H9 (cell line): Measurements from ENCODE around the gene SNX32. TPM values are rescaled to one million over a fixed set of nuclear protein-coding genes. Genes with fewer than 3 reads are reported as not detected.

Experiments used
- DNase-seq: peaks from one replicate; pipeline ENCODE4 v3.0.0-alpha.2; 2017
- H2AFZ ChIP-seq: one replicate; pipeline ENCODE4 v1.6.1; 2013; ENCODE audit warnings: mild to moderate bottlenecking, low read length, control low read depth, moderate library complexity
- H2AK5ac ChIP-seq: 2 replicates; pipeline ENCODE4 v1.6.1; 2013; ENCODE audit warnings: low read length, control low read depth, mixed read lengths; ENCODE audit not compliant: insufficient read length
- H2BK120ac ChIP-seq: one replicate; pipeline ENCODE4 v1.6.1; 2013; ENCODE audit warnings: low read depth, mild to moderate bottlenecking, low read length, control low read depth, inconsistent platforms; ENCODE audit not compliant: poor library complexity, severe bottlenecking
- H2BK12ac ChIP-seq: 2 replicates; pipeline ENCODE4 v1.6.1; 2013; ENCODE audit warnings: low read length, control low read depth, mixed read lengths, low read depth; ENCODE audit not compliant: insufficient read length
- H2BK15ac ChIP-seq: 2 replicates; pipeline ENCODE4 v1.6.1; 2013; ENCODE audit warnings: low read depth, low read length, control low read depth
- H2BK20ac ChIP-seq: one replicate; pipeline ENCODE4 v1.6.1; 2013; ENCODE audit warnings: low read depth, mild to moderate bottlenecking, low read length, control low read depth, inconsistent platforms; ENCODE audit not compliant: poor library complexity, severe bottlenecking
- H2BK5ac ChIP-seq: 2 replicates; pipeline ENCODE4 v1.6.1; 2013; ENCODE audit warnings: low read length, control low read depth, mixed read lengths; ENCODE audit not compliant: insufficient read length
- H3K14ac ChIP-seq: 2 replicates; pipeline ENCODE4 v1.6.1; 2013; ENCODE audit warnings: low read length, control low read depth; ENCODE audit not compliant: insufficient read depth
- H3K18ac ChIP-seq: 2 replicates; pipeline ENCODE4 v1.6.1; 2013; ENCODE audit warnings: low read depth, mild to moderate bottlenecking, mixed read lengths, low read length, control low read depth; ENCODE audit not compliant: insufficient read length
- H3K23ac ChIP-seq: 2 replicates; pipeline ENCODE4 v1.6.1; 2013; ENCODE audit warnings: low read length, control low read depth, mixed read lengths, low read depth; ENCODE audit not compliant: insufficient read length
- H3K23me2 ChIP-seq: 2 replicates; pipeline ENCODE4 v1.6.1; 2013; ENCODE audit warnings: low read depth, mild to moderate bottlenecking, mixed read lengths, low read length, control low read depth; ENCODE audit not compliant: insufficient read length, poor library complexity, severe bottlenecking
- H3K27ac ChIP-seq: 2 replicates; pipeline ENCODE4 v1.5.1; 2013; ENCODE audit warnings: low read length, control low read depth, mixed read lengths, low read depth; ENCODE audit not compliant: insufficient read length
- H3K27me3 ChIP-seq: 2 replicates; pipeline ENCODE4 v1.6.1; 2013; ENCODE audit warnings: low read length, control low read depth, inconsistent platforms; ENCODE audit not compliant: insufficient read depth
- H3K4ac ChIP-seq: 2 replicates; pipeline ENCODE4 v1.6.1; 2013; ENCODE audit warnings: low read depth, mild to moderate bottlenecking, control low read depth, inconsistent platforms, low read length, moderate library complexity
- H3K4me1 ChIP-seq: 2 replicates; pipeline ENCODE4 v1.6.1; 2013; ENCODE audit warnings: low read length, control low read depth, inconsistent platforms; ENCODE audit not compliant: insufficient read depth
- H3K4me2 ChIP-seq: 2 replicates; pipeline ENCODE4 v1.6.1; 2013; ENCODE audit warnings: low read length, control low read depth, mixed read lengths; ENCODE audit not compliant: insufficient read length, insufficient read depth
- H3K56ac ChIP-seq: 2 replicates; pipeline ENCODE4 v1.6.1; 2013; ENCODE audit warnings: low read depth, mild to moderate bottlenecking, mixed read lengths, low read length, control low read depth; ENCODE audit not compliant: insufficient read length
- H3K79me1 ChIP-seq: 2 replicates; pipeline ENCODE4 v1.6.1; 2013; ENCODE audit warnings: low read depth, mild to moderate bottlenecking, moderate library complexity, low read length, control low read depth, inconsistent platforms; ENCODE audit not compliant: insufficient read depth, poor library complexity, severe bottlenecking
- H3K79me2 ChIP-seq: 2 replicates; pipeline ENCODE4 v1.6.1; 2013; ENCODE audit warnings: low read length, control low read depth, inconsistent platforms; ENCODE audit not compliant: insufficient read depth
- H3K9ac ChIP-seq: 2 replicates; pipeline ENCODE4 v1.6.1; 2013; ENCODE audit warnings: low read length, control low read depth, mixed read lengths; ENCODE audit not compliant: insufficient read length; ENCODE audit errors: extremely low read depth
- H3K9me3 ChIP-seq: one replicate; pipeline ENCODE4 v1.6.1; 2013; ENCODE audit warnings: low read depth, low read length, inconsistent platforms; ENCODE audit not compliant: control insufficient read depth
- H3T11ph ChIP-seq: one replicate; pipeline ENCODE4 v1.6.1; 2013; ENCODE audit warnings: mild to moderate bottlenecking, low read length, control low read depth, inconsistent platforms
- H4K20me1 ChIP-seq: one replicate; pipeline ENCODE4 v1.6.1; 2013; ENCODE audit not compliant: control insufficient read depth, insufficient read length, insufficient read depth
- H4K5ac ChIP-seq: 2 replicates; pipeline ENCODE4 v1.6.1; 2013; ENCODE audit warnings: low read depth, mild to moderate bottlenecking, mixed read lengths, low read length, control low read depth; ENCODE audit not compliant: insufficient read length
- H4K8ac ChIP-seq: replicated peaks from 2 replicates; pipeline ENCODE4 v1.6.1; 2013; ENCODE audit warnings: low read length, control low read depth, mixed read lengths, low read depth; ENCODE audit not compliant: insufficient read length
- H4K91ac ChIP-seq: 2 replicates; pipeline ENCODE4 v1.6.1; 2013; ENCODE audit warnings: low read depth, mild to moderate bottlenecking, moderate library complexity, mixed read lengths, low read length, control low read depth; ENCODE audit not compliant: insufficient read length
- H3K27ac Mint-ChIP-seq, 3 experiments: 2 replicates in 2 of 3; 3 replicates in 1 of 3; pipeline ENCODE4 v1.8.0; 2020 to 2021; ENCODE audit warnings: mixed read lengths in 3 of 3, mild to moderate bottlenecking in 1 of 3, moderate library complexity in 1 of 3
- H3K27me3 Mint-ChIP-seq: 2 replicates; pipeline ENCODE4 v1.8.0; 2021; ENCODE audit warnings: low read depth, mild to moderate bottlenecking, moderate library complexity, mixed read lengths
- H3K36me3 Mint-ChIP-seq, 3 experiments: 2 replicates in 2 of 3; 3 replicates in 1 of 3; pipeline ENCODE4 v1.8.0; 2020 to 2021; ENCODE audit warnings: low read depth in 3 of 3, mixed read lengths in 3 of 3; ENCODE audit not compliant: insufficient read depth in 1 of 3
- H3K4me1 Mint-ChIP-seq, 2 experiments: 2 replicates each; pipeline ENCODE4 v1.8.0; 2020; ENCODE audit warnings: mixed read lengths in 2 of 2
- H3K4me3 Mint-ChIP-seq, 2 experiments: 2 replicates in 1 of 2; 3 replicates in 1 of 2; pipeline ENCODE4 v1.8.0; 2020 to 2021; ENCODE audit warnings: mild to moderate bottlenecking in 2 of 2, mixed read lengths in 2 of 2, moderate library complexity in 1 of 2
- H3K9me3 Mint-ChIP-seq, 2 experiments: 2 replicates in 1 of 2; 3 replicates in 1 of 2; pipeline ENCODE4 v1.8.0; 2020; ENCODE audit warnings: mild to moderate bottlenecking in 2 of 2, mixed read lengths in 2 of 2, moderate library complexity in 1 of 2
- CTCF ChIP-seq: fragments of 200-600 bp; sonication (generic); conservative IDR thresholded peaks from 3 replicates; pipeline ENCODE4 v1.8.0; 2021; ENCODE audit warnings: antibody characterized with exemption, mild to moderate bottlenecking
- WGBS: extraction: QIAGEN DNeasy Blood & Tissue Kit; methylation state at CpG from one replicate; pipeline ENCODE4 v1.1.7; 2013; ENCODE audit warnings: missing lambda C conversion rate, low lambda C conversion rate, mixed read lengths; ENCODE audit not compliant: insufficient read length; ENCODE audit errors: extremely low coverage; 5-methylcytosine and 5-hydroxymethylcytosine counted together
- total RNA-seq: library from RNA; stranded (reverse); gene quantifications from 2 replicates; pipeline ENCODE4 v1.2.1, GENCODE V29; 2021

SNX32 gene
- total RNA-seq, 1 experiment from 2014 or later: 1.2 TPM

GRCh38 chr11:65882120-65883057, 48.6 kb downstream of the SNX32 start:
- Histone ChIP-seq H4K91ac (no peak overlapping the region), H2AK5ac (no peak overlapping the region), H3T11ph (no peak overlapping the region), H3K4me1 (peaks cover under 1% of the 10 kb centered on the region; the same call in 1 of the 2 replicates), H3K4me2 (no peak overlapping the region), H4K5ac (no peak overlapping the region), H4K8ac (no peak overlapping the region), H2BK15ac (no peak overlapping the region), H2AFZ (no peak overlapping the region), H3K18ac (no peak overlapping the region), H3K9ac (no peak overlapping the region), H3K9me3 (no peaks in the 10 kb centered on the region), H3K23me2 (no peaks in the 10 kb centered on the region), H3K79me2 (no peaks in the 10 kb centered on the region), H3K56ac (no peak overlapping the region), H2BK12ac (no peak overlapping the region), H3K14ac (no peak overlapping the region), H3K23ac (no peak overlapping the region), H2BK5ac (no peak overlapping the region), H3K27ac (no peak overlapping the region), H2BK20ac (no peak overlapping the region), H2BK120ac (no peak overlapping the region), H3K27me3 (no peaks in the 10 kb centered on the region), H3K79me1 (no peaks in the 10 kb centered on the region), H4K20me1 (no peaks in the 10 kb centered on the region), H3K4ac (no peak overlapping the region)
- Mint-ChIP-seq H3K4me3 (no peak overlapping the region), H3K9me3 (no peaks in the 10 kb centered on the region; a peak in 1 of 5 replicates), H3K27me3 (peaks cover 7% of the 10 kb centered on the region), H3K36me3 (peaks cover 35 to 56% (median 53%) of the 10 kb centered on the region in 3 experiments), H3K27ac (no peak overlapping the region), H3K4me1 (peaks cover 4 to 16% of the 10 kb centered on the region in 2 experiments)
- WGBS: no CpG with 5 or more reads among the region's 30 CpGs
- no peak for DNase-seq
- no peak for TF ChIP-seq CTCF
